ENCODE results near the gene MAP3K3. TPM values are rescaled to one million over a fixed set of nuclear protein-coding genes. Genes with fewer than 3 reads are reported as not detected.

MAP3K3 gene
- total and polyA plus RNA-seq, 2 donors (not counting 1 experiment from before 2014, with no cell fraction given) = 49.1 to 74.7 TPM

GRCh38 chr17:63685578-63685977, 63.4 kb downstream of the MAP3K3 start:
- H3K36me3 ChIP-seq (replicated peaks in 1 of 2; ENCODE audit: control extremely low read depth in 1 of 2, control insufficient read depth in 1 of 2, extremely low read depth in 1 of 2, insufficient read depth in 2 of 2, low read length in 1 of 2) = peaks cover 6 to 74% of the 10 kb centered on the region in 2 experiments
- no peaks in the 10 kb centered on the region for H3K9me3 Mint-ChIP-seq (ENCODE audit: insufficient read depth)
- no peak overlapping the region for H2AFZ ChIP-seq (ENCODE audit: insufficient read depth, low read depth, low read length, poor library complexity, severe bottlenecking)
- intact Hi-C loops (cut with micrococcal nuclease) = no loop called here
- no peak overlapping the region for H3K9ac ChIP-seq (ENCODE audit: low read length)
- ChIA-PET POLR2A (interaction anchor here (1.1 kb wide), 1 partner anchor 9 kb away, joined by 11 read pairs; no protein-coding TSS in a partner anchor), CTCF (interaction anchor here (1.2 kb wide), 1 partner anchor 10 kb away, joined by 3 read pairs; no protein-coding TSS in a partner anchor)
- H3K27me3 Mint-ChIP-seq = no peaks in the 10 kb centered on the region
- H3K4me2 ChIP-seq (replicated peaks; ENCODE audit: low read depth, low read length, poor library complexity, severe bottlenecking) = no peak overlapping the region
- WGBS (ENCODE audit: insufficient coverage) = no CpG with 5 or more reads among the region's 3 CpGs
- no peaks in the 10 kb centered on the region for H4K20me1 ChIP-seq (ENCODE audit: control insufficient read depth, insufficient read depth, low read length, poor library complexity, severe bottlenecking)
- peaks cover 13% of the 10 kb centered on the region for H3K79me2 ChIP-seq (ENCODE audit: control insufficient read depth, insufficient read depth, low read length)
- TF ChIP-seq CTCF (IDR thresholded peaks at IDR 0.05) (no peak), EZH2 (IDR thresholded peaks at IDR 0.05; ENCODE audit: borderline replicate concordance, insufficient read depth, low read depth, low read length, poor library complexity, severe bottlenecking) (no peak)
- H3K27ac ChIP-seq (ENCODE audit: low read length in 2 of 2) = no peak overlapping the region
- DNase-seq (no peak), ATAC-seq (ENCODE audit: low read depth) (no peak)
- no peaks in the 10 kb centered on the region for H3K27me3 ChIP-seq (replicated peaks in 1 of 4; ENCODE audit: control extremely low read depth in 1 of 4, control insufficient read depth in 3 of 4, insufficient read depth in 4 of 4, low read length in 3 of 4)
- peaks cover 0 to 5% (median 0%) of the 10 kb centered on the region in 3 donors for H3K9me3 ChIP-seq (ENCODE audit: control extremely low read depth in 1 of 3, control insufficient read depth in 2 of 3, insufficient read depth in 1 of 3, low read length in 2 of 3)
- no peaks in the 10 kb centered on the region for H3K4me1 ChIP-seq (ENCODE audit: control insufficient read depth in 2 of 2, insufficient read depth in 2 of 2, low read length in 2 of 2)
- no peak overlapping the region for H3K27ac Mint-ChIP-seq
- H3K4me3 ChIP-seq (ENCODE audit: control extremely low read depth in 1 of 5, extremely low read depth in 1 of 5, insufficient read depth in 1 of 5, low read depth in 2 of 5, low read length in 4 of 5) = no peak overlapping the region
- no peaks in the 10 kb centered on the region for H3K4me1 Mint-ChIP-seq
- no peak overlapping the region for H3K4me3 Mint-ChIP-seq

DNA sequence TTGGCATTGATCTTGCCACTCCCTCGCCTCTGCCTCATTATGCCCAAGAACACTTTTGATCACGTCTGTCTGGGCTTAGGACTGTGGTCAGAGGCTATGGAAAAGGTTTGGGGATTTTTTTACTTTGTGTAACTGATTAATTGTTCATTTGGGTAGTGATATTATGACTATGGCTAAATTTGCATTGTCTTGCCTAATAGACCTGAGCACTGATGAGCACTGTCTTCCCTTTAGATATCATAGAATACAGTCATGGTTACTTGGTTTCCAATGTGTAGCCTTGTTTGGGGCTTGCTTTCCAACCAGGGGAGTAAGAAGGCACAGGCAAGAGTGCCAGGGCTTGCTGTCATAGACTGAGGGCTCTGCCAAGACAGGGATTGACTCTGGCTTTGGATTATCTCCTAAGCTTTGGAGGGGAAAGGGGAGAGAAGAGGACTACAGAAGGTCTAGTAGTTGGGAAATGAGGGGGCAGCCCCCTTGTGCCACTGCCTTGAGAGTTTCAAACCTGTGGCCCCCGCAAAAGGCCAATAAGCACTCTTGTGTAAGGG, 64.0 kb downstream of the MAP3K3 start:
- H3K9me3 ChIP-seq (ENCODE audit: control extremely low read depth in 1 of 3, control insufficient read depth in 2 of 3, insufficient read depth in 1 of 3, low read length in 2 of 3) = peaks cover 0 to 5% (median 0%) of the 10 kb centered on the region in 3 donors
- WGBS (ENCODE audit: insufficient coverage) = 60% methylated on average over 1 of the region's 3 CpGs
- Mint-ChIP-seq H3K4me3 (no peak overlapping the region), H3K27ac (peak overlapping the region; percentile 17), H3K27me3 (no peaks in the 10 kb centered on the region), H3K9me3 (ENCODE audit: insufficient read depth) (no peaks in the 10 kb centered on the region), H3K4me1 (no peaks in the 10 kb centered on the region)
- DNase-seq (no peak), ATAC-seq (ENCODE audit: low read depth) (no peak)
- no peak overlapping the region for H2AFZ ChIP-seq (ENCODE audit: insufficient read depth, low read depth, low read length, poor library complexity, severe bottlenecking)
- ChIA-PET CTCF (no interaction called here), POLR2A (no interaction called here)
- peaks cover 6 to 74% of the 10 kb centered on the region in 2 experiments for H3K36me3 ChIP-seq (replicated peaks in 1 of 2; ENCODE audit: control extremely low read depth in 1 of 2, control insufficient read depth in 1 of 2, extremely low read depth in 1 of 2, insufficient read depth in 2 of 2, low read length in 1 of 2)
- H3K79me2 ChIP-seq (ENCODE audit: control insufficient read depth, insufficient read depth, low read length) = peaks cover 13% of the 10 kb centered on the region
- H3K27ac ChIP-seq (ENCODE audit: low read length in 2 of 2) = no peak overlapping the region
- no peaks in the 10 kb centered on the region for H4K20me1 ChIP-seq (ENCODE audit: control insufficient read depth, insufficient read depth, low read length, poor library complexity, severe bottlenecking)
- no peak overlapping the region for H3K4me3 ChIP-seq (ENCODE audit: control extremely low read depth in 1 of 5, extremely low read depth in 1 of 5, insufficient read depth in 1 of 5, low read depth in 2 of 5, low read length in 4 of 5)
- no peak overlapping the region for H3K9ac ChIP-seq (ENCODE audit: low read length)
- intact Hi-C loops (cut with micrococcal nuclease) = no loop called here
- TF ChIP-seq CTCF (IDR thresholded peaks at IDR 0.05) (no peak), EZH2 (IDR thresholded peaks at IDR 0.05; ENCODE audit: borderline replicate concordance, insufficient read depth, low read depth, low read length, poor library complexity, severe bottlenecking) (no peak)
- no peak overlapping the region for H3K4me2 ChIP-seq (replicated peaks; ENCODE audit: low read depth, low read length, poor library complexity, severe bottlenecking)
- H3K4me1 ChIP-seq (ENCODE audit: control insufficient read depth in 2 of 2, insufficient read depth in 2 of 2, low read length in 2 of 2) = no peaks in the 10 kb centered on the region
- no peaks in the 10 kb centered on the region for H3K27me3 ChIP-seq (replicated peaks in 1 of 4; ENCODE audit: control extremely low read depth in 1 of 4, control insufficient read depth in 3 of 4, insufficient read depth in 4 of 4, low read length in 3 of 4)
